ENCODE data around the gene ARHGAP10.

ARHGAP10 gene

DNA sequence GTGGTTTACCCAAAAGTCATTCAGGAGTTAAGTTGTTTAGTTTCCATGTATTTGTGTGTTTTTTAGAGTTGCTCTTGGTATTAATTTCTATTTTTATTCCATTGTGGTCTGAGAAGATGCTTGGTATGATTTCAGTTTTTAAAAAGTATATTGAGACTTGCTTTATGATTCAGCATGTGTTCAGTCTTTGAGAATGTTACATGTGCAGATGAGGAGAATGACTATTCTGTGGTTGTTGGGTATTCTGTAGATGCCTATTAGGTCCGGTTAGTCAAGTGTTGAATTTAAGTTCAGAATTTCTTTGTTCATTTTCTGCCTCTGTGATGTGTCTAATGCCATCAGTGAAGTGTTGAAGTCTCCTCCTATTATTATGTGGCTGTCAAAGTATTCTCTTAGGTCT lies 249.4 kb downstream of the ARHGAP10 start:
- TF ChIP-seq, protein P1, sequence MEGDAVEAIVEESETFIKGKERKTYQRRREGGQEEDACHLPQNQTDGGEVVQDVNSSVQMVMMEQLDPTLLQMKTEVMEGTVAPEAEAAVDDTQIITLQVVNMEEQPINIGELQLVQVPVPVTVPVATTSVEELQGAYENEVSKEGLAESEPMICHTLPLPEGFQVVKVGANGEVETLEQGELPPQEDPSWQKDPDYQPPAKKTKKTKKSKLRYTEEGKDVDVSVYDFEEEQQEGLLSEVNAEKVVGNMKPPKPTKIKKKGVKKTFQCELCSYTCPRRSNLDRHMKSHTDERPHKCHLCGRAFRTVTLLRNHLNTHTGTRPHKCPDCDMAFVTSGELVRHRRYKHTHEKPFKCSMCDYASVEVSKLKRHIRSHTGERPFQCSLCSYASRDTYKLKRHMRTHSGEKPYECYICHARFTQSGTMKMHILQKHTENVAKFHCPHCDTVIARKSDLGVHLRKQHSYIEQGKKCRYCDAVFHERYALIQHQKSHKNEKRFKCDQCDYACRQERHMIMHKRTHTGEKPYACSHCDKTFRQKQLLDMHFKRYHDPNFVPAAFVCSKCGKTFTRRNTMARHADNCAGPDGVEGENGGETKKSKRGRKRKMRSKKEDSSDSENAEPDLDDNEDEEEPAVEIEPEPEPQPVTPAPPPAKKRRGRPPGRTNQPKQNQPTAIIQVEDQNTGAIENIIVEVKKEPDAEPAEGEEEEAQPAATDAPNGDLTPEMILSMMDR (IDR thresholded peaks at IDR 0.05; ENCODE audit: extremely low read depth, missing control alignments), result no peak
- no peak for DNase-seq (ENCODE audit: low spot score)

DNA sequence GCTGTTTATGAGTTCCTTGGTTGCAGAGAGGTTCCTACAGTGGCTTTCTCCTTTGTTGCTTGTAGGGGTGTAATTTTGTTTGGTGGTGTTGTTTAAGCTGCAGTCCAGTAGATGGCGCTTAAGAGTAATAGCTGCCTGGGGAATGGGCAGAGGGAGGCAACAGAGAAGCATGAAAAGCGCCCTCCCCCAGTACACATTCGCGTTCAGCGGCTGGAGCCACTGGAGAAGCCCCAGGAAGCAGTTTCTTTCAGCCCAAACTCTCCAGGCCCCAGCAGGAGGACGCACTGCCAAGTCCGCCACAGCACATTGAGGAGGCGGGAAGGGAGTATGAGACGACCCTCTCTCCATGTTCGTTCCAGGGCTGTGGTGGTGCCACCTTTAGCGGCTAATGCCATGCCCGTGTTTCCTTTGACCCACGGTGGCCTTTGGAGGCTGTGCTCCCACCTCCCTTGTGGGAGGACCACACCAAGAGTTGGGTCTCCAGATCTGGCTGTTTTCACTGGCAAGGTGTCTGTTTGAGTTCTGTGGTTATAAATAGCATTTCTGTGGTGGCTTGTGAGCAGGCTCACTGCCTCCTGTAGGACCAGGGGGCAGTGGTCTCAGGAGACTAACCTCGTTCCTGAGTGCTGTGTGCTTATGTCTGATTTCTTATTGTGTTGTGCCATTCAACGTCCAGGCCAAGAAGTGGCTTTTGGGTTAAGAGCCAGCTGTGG lies 252.3 kb downstream of the ARHGAP10 start:
- TF ChIP-seq, protein P1 (IDR thresholded peaks at IDR 0.05; ENCODE audit: extremely low read depth, missing control alignments), result peak; percentile 59
- peak; percentile 42 for DNase-seq (ENCODE audit: low spot score)

DNA sequence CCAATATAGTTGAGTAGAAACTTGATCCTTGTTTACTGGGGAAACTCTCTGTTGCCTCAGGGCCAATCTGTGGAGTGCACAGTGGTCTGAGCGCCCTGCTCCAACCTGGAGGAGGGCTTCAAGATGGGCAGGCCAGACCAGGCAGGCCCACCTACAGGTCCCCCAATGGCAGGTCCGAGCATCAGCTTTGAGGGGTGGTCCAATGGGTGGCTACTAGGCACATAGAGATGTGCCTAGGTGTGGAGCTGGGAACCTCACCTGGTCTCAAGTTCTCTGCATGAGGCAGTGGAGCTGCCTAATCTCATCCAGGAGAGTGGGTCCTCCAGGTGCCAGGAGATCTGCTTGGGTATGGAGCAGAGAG lies 252.9 kb downstream of the ARHGAP10 start:
- DNase-seq (ENCODE audit: low spot score), result no peak
- TF ChIP-seq, protein P1 (IDR thresholded peaks at IDR 0.05; ENCODE audit: extremely low read depth, missing control alignments), result no peak

DNA sequence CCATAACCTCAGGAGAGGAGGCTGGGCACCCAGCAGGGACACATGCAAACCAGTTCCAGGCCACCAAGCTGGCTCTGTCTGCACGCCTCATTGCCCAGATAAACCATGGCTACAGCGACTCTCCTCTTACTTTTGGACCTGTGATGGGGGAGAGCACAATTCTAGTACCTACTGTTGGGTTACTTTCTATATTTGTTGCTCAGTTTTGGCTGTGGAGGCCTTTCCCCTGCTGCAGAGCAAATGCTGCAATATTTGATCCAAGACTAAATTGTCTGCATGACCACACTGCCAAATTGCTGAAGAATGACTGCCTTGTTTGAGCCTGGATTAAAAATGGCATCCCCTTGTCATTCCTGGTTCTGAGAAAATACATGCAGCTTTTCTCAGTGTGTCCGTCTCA lies 253.5 kb downstream of the ARHGAP10 start:
- DNase-seq (ENCODE audit: low spot score), result no peak
- TF ChIP-seq, protein P1 (IDR thresholded peaks at IDR 0.05; ENCODE audit: extremely low read depth, missing control alignments), result no peak

DNA sequence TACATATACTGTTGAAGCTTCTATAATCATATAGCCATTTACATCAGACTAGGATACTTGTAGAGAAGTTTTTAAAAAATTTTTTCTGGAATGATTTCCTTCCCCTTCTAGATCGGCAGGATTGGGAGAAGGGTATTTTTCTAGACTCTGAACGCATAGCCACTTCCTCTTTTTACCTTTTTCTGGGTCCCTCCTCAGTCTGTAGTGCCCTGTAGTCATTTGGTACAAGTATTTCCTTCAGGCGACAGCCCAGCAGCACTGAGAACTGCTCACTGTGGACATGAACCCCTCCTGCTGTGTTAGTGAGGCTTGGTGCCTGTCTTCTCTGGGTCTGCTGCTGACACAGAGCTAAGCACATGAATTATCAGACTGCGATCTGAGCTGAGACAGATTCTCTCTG lies 255.4 kb downstream of the ARHGAP10 start:
- DNase-seq (ENCODE audit: low spot score), result no peak
- TF ChIP-seq, protein P1 (IDR thresholded peaks at IDR 0.05; ENCODE audit: extremely low read depth, missing control alignments), result no peak

DNA sequence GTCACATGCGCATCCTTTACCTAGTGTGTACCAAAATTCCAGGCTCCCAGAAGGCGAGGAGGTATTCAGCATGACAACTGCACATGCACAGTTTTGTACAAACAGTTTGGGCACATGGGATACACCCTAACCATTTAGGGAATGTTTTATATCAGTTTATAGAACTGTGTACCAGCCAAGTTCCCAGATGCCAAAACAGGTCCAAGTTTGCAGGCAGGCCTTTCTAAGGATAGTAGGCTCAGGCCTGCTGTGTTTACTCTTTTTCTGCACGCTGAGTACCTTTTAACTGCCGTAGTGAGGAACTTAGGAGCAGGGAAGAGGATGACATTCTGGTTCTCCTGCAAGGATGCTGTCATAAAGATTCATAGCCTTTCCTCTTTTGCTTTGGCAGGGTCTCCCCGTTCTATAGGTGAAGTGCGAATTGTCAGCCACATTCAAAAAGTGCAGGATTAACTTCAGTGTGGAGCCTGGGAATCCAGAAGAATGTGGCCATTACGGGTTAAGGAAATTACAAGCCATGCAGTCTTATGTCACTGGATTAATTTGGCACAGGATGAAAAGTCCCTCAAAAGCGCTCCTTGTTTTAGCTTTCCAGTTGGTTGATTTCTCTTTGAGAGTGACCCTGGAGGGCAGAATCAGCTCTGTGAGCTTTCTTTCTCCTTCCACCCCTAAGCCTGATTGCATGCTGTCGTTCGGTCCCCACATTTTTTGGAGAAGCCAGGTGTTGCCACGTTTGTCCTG lies 259.8 kb downstream of the ARHGAP10 start:
- DNase-seq (ENCODE audit: low spot score), result no peak
- TF ChIP-seq, protein P1 (IDR thresholded peaks at IDR 0.05; ENCODE audit: extremely low read depth, missing control alignments), result no peak

DNA sequence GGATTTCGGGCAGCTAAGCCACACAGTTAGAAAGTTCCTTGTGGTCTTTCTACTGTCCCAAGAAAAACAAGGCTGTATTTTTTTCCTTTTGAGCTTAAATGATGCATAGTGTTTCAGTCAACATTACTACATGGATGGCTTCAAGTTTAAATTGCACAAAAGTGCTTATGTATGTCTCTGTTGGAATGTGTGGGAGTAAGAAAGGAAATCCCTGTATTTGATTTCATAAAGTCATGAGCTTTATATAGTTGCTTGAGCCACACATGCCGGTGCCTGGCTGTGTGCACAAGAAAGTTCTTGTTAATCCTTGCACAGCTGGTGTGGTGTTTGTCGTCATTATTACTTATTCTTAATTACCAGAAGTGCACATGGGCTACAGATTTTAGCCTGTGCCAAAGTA lies 262.2 kb downstream of the ARHGAP10 start:
- TF ChIP-seq, protein P1 (IDR thresholded peaks at IDR 0.05; ENCODE audit: extremely low read depth, missing control alignments), result no peak
- no peak for DNase-seq (ENCODE audit: low spot score)
